ENCODE results near the gene OTP. TPM values are rescaled to one million over a fixed set of nuclear protein-coding genes. Genes with fewer than 3 reads are reported as not detected.

Gene OTP
- total RNA-seq, 1 experiment from 2014 or later, result 0.11 TPM

DNA sequence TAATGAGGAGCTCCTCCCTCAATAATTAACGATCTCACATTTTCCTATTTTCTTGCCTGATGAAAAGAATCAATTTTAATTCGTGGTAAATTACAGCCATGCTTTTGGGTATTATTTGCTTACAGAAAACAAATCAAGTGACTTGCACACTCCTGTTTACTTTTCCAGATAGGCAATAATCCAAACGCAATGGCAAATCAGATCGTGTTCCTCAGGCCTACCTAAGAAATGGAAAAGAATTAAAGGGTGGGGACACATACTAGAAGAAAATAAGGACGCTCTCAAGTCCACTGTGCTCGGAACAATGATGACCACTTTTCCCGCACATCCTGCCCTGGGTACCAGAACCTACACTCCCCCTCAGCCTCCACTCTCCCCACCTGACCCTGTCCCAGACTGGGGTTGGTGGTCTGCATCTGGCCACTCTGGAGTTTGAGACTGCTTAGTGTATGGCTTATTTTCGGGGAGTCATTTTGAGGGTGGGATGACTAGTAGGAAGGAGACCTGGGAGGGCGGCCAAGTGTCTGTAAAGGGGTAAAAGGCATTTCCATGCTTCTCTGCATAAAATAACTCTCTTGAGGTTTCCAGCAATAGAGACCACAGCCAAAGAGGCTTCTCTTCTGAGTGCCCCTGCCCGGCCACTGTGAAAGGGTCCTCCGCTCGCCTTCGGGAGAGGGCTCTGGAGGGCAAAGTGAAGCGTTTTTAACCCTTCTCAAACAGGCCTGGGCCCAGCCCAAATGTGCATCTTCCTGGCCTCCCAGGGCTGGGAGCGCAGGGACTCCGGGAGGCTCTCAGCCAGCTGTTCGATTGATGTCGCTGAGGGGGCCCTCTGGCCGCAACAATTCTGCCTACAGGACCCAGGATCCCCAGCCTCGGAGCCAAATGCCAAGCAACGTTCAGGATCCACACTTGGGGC is 4.5 kb upstream of the OTP start:
- no peaks in the 10 kb centered on the region; the same call in 1 of the 2 replicates for H3K27me3 ChIP-seq (replicated peaks; ENCODE audit: control insufficient read depth, insufficient read depth, low read length)
- no peak for DNase-seq
- no TSS peak for BruUV-seq (replicated peaks)
- no peaks in the 10 kb centered on the region for H3K36me3 Mint-ChIP-seq (ENCODE audit: insufficient read depth, unreplicated experiment)
- H3K9me3 Mint-ChIP-seq (ENCODE audit: unreplicated experiment), result no peaks in the 10 kb centered on the region
- no peak overlapping the region for H3K4me3 Mint-ChIP-seq (ENCODE audit: unreplicated experiment)
- ChIA-PET POLR2A (interaction anchor here (0.7 kb wide), 1 partner anchor 273 kb away, joined by 6 read pairs; no protein-coding TSS in a partner anchor), CTCF (interaction anchor here (0.7 kb wide), 1 partner anchor 54 kb away, joined by 11 read pairs; no protein-coding TSS in a partner anchor)
- H3K36me3 ChIP-seq (ENCODE audit: control insufficient read depth, insufficient read depth, low read length), result no peaks in the 10 kb centered on the region
- H3K4me1 Mint-ChIP-seq (ENCODE audit: low read depth, unreplicated experiment), result peaks cover 20% of the 10 kb centered on the region
- intact Hi-C loops (cut with micrococcal nuclease; ENCODE audit: unreplicated experiment), result loop anchor here (5.0 kb wide), 1 partner anchor 364 kb away; no protein-coding TSS in a partner anchor
- TF ChIP-seq, protein P1, sequence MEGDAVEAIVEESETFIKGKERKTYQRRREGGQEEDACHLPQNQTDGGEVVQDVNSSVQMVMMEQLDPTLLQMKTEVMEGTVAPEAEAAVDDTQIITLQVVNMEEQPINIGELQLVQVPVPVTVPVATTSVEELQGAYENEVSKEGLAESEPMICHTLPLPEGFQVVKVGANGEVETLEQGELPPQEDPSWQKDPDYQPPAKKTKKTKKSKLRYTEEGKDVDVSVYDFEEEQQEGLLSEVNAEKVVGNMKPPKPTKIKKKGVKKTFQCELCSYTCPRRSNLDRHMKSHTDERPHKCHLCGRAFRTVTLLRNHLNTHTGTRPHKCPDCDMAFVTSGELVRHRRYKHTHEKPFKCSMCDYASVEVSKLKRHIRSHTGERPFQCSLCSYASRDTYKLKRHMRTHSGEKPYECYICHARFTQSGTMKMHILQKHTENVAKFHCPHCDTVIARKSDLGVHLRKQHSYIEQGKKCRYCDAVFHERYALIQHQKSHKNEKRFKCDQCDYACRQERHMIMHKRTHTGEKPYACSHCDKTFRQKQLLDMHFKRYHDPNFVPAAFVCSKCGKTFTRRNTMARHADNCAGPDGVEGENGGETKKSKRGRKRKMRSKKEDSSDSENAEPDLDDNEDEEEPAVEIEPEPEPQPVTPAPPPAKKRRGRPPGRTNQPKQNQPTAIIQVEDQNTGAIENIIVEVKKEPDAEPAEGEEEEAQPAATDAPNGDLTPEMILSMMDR (IDR thresholded peaks at IDR 0.05; ENCODE audit: insufficient read depth in 1 of 2, low read depth in 1 of 2, low read length in 1 of 2, severe bottlenecking in 1 of 2, unreplicated experiment in 1 of 2), result no peak
- H3K4me3 ChIP-seq (ENCODE audit: low read depth, low read length), result no peak overlapping the region
- no peaks in the 10 kb centered on the region for H3K9me3 ChIP-seq
- peaks cover 35% of the 10 kb centered on the region for H3K27me3 Mint-ChIP-seq (ENCODE audit: insufficient read depth, unreplicated experiment)
- H3K27ac Mint-ChIP-seq (ENCODE audit: unreplicated experiment), result no peak overlapping the region
- H3K4me1 ChIP-seq, result peaks cover 10% of the 10 kb centered on the region; the same call in 1 of the 2 replicates

DNA sequence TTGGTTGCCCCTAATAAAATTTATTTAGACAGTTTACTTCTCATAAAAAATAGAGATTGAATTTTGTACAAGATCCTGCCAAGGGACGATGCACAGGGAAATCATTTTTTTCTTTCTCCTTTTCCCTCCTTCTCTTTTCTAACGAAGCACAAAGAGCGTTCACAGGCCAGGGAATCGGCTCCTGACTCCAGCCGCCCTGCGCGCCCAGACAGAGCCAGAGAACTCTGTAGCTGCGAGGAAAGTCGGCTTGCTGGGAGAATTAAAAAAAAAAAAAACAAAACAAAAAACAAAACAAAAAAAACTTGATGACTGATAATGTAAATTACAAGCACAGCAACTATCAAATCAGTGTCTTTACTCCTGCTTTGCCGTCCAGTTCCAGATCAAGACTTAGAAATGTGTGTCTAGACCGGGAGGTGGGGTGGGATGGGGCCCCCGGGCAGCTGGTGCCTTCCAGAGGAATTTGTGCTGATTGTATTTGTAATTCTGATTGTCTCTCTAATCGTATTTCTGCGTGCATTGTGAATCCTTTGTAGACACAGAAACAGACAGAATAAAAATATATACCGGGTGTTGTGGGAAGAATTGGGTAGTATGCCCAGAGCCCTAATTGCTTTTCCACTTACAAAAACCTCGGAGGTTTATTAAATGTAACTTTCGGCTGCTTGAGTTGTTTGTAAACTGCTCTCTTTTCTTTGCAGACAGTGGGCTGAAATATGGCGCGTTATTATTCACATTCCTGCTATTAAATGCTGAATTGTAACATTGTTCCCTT is 3.6 kb upstream of the OTP start:
- POLR2A ChIA-PET, result no interaction called here
- DNase-seq, result no peak
- no TSS peak for BruUV-seq (replicated peaks)

More for the DNA sequence above, 3.6 kb upstream of the OTP start:
- H3K4me3 Mint-ChIP-seq (ENCODE audit: unreplicated experiment), result no peak overlapping the region
- H3K36me3 Mint-ChIP-seq (ENCODE audit: insufficient read depth, unreplicated experiment), result no peaks in the 10 kb centered on the region
- H3K9me3 Mint-ChIP-seq (ENCODE audit: unreplicated experiment), result no peaks in the 10 kb centered on the region
- intact Hi-C loops (cut with micrococcal nuclease; ENCODE audit: unreplicated experiment), result loop anchor here (5.0 kb wide), 1 partner anchor 365 kb away; no protein-coding TSS in a partner anchor
- H3K4me1 Mint-ChIP-seq (ENCODE audit: low read depth, unreplicated experiment), result peaks cover 25% of the 10 kb centered on the region
- H3K27ac Mint-ChIP-seq (ENCODE audit: unreplicated experiment), result no peak overlapping the region
- H3K36me3 ChIP-seq (ENCODE audit: control insufficient read depth, insufficient read depth, low read length), result no peaks in the 10 kb centered on the region
- peaks cover 10% of the 10 kb centered on the region; the same call in 1 of the 2 replicates for H3K4me1 ChIP-seq
- H3K9me3 ChIP-seq, result no peaks in the 10 kb centered on the region
- TF ChIP-seq, protein P1 (IDR thresholded peaks at IDR 0.05; ENCODE audit: insufficient read depth in 1 of 2, low read depth in 1 of 2, low read length in 1 of 2, severe bottlenecking in 1 of 2, unreplicated experiment in 1 of 2), result no peak
- CTCF ChIA-PET, result no interaction called here
- H3K4me3 ChIP-seq (ENCODE audit: low read depth, low read length), result no peak overlapping the region
- peaks cover 44% of the 10 kb centered on the region for H3K27me3 Mint-ChIP-seq (ENCODE audit: insufficient read depth, unreplicated experiment)
- H3K27me3 ChIP-seq (replicated peaks; ENCODE audit: control insufficient read depth, insufficient read depth, low read length), result no peaks in the 10 kb centered on the region; the same call in 1 of the 2 replicates
